IMR-90 (cell line): ENCODE results near the gene ST7. TPM values are rescaled to one million over a fixed set of nuclear protein-coding genes. Genes with fewer than 3 reads are reported as not detected.
A peak's percentile ranks its signal among the peaks of the same experiment; 100 is the strongest.

ENCODE experiments used
- ATAC-seq: fragments of 200-7000 bp; cut with Tn5 transposase; 2 replicates; pipeline ENCODE4 v1.9.1; 2020; ENCODE audit warnings: low read depth, mild to moderate bottlenecking, moderate library complexity
- BruUV-seq: library from RNA; stranded (reverse); fragments of 400-500 nt; replicated peaks from 2 replicates; lab custom pipeline; 2021; lab: Mats Ljungman, UMichigan
- CTCF ChIA-PET: fragments of 300-600 bp; formaldehyde crosslinking; extraction: SDS; loops from one replicate; lab custom pipeline; 2021; ENCODE audit warnings: antibody characterized with exemption; lab: Yijun Ruan, JAX
- POLR2A ChIA-PET: fragments of 300-600 bp; sonication (Branson Sonifier 250); formaldehyde crosslinking; loops from one replicate; lab custom pipeline; 2022; ENCODE audit warnings: antibody characterized with exemption; ENCODE audit not compliant: unreplicated experiment; lab: Charles Lee
- DNase-seq: peaks from one replicate; pipeline ENCODE4 v3.0.0; 2013
- H2AFZ ChIP-seq: replicated peaks from 2 replicates; pipeline ENCODE3; 2013; ENCODE audit warnings: low read length, mild to moderate bottlenecking; ENCODE audit not compliant: poor library complexity
- H2AK5ac ChIP-seq: 2 replicates; pipeline ENCODE4 v1.6.1; 2013; ENCODE audit warnings: low read depth, low read length, inconsistent platforms
- H2AK9ac ChIP-seq: replicated peaks from 2 replicates; pipeline ENCODE3; 2013; ENCODE audit warnings: mild to moderate bottlenecking, low read depth, low read length, moderate library complexity; ENCODE audit not compliant: poor library complexity
- H2BK120ac ChIP-seq: 2 replicates; pipeline ENCODE4 v1.6.1; 2013; ENCODE audit warnings: low read depth, low read length, inconsistent platforms
- H2BK15ac ChIP-seq: 3 replicates; pipeline ENCODE4 v1.6.1; 2013; ENCODE audit warnings: low read depth, low read length, inconsistent platforms
- H2BK20ac ChIP-seq: 2 replicates; pipeline ENCODE4 v1.6.1; 2013; ENCODE audit warnings: low read depth, mild to moderate bottlenecking, inconsistent platforms, low read length, moderate library complexity
- H2BK5ac ChIP-seq: 2 replicates; pipeline ENCODE4 v1.6.1; 2013; ENCODE audit warnings: mild to moderate bottlenecking, low read depth, low read length, inconsistent platforms; ENCODE audit not compliant: poor library complexity, severe bottlenecking
- H3K14ac ChIP-seq: replicated peaks from 2 replicates; pipeline ENCODE4 v1.6.1; 2013; ENCODE audit warnings: low read depth, low read length, inconsistent platforms
- H3K18ac ChIP-seq: 2 replicates; pipeline ENCODE4 v1.6.1; 2013; ENCODE audit warnings: low read depth, low read length, control low read depth
- H3K23ac ChIP-seq: 2 replicates; pipeline ENCODE4 v1.6.1; 2013; ENCODE audit warnings: low read depth, low read length, inconsistent platforms
- H3K27ac ChIP-seq: 2 replicates; pipeline ENCODE4 v1.5.1; 2013; ENCODE audit warnings: mild to moderate bottlenecking, control low read depth, low read length; ENCODE audit not compliant: insufficient read depth
- H3K27me3 ChIP-seq: 2 replicates; pipeline ENCODE4 v1.6.1; 2013; ENCODE audit warnings: low read length; ENCODE audit not compliant: control insufficient read depth, insufficient read depth
- H3K36me3 ChIP-seq: 2 replicates; pipeline ENCODE4 v1.6.1; 2013; ENCODE audit warnings: low read length, mixed read lengths; ENCODE audit not compliant: control insufficient read depth, insufficient read depth
- H3K4ac ChIP-seq: 2 replicates; pipeline ENCODE4 v1.6.1; 2013; ENCODE audit warnings: low read depth, low read length, inconsistent platforms
- H3K4me1 ChIP-seq: 2 replicates; pipeline ENCODE4 v1.6.1; 2013; ENCODE audit warnings: low read length, mixed read lengths; ENCODE audit not compliant: control insufficient read depth, insufficient read depth
- H3K4me2 ChIP-seq: 2 replicates; pipeline ENCODE4 v1.6.1; 2013; ENCODE audit warnings: low read depth, mild to moderate bottlenecking, control low read depth, low read length, moderate library complexity
- H3K4me3 ChIP-seq: 2 replicates; pipeline ENCODE4 v1.5.1; 2013; ENCODE audit warnings: low read depth, mild to moderate bottlenecking, control low read depth, low read length, moderate library complexity; ENCODE audit not compliant: insufficient read depth
- H3K56ac ChIP-seq: 2 replicates; pipeline ENCODE4 v1.6.1; 2013; ENCODE audit warnings: low read length, inconsistent platforms; ENCODE audit not compliant: insufficient read depth; ENCODE audit errors: extremely low read depth
- H3K79me1 ChIP-seq, 2 experiments: 2 replicates each; pipeline ENCODE4 v1.6.1; 2013; ENCODE audit warnings: low read length in 2 of 2, inconsistent platforms in 1 of 2, low read depth in 1 of 2
- H3K9ac ChIP-seq: 2 replicates; pipeline ENCODE4 v1.6.1; 2013; ENCODE audit warnings: low read depth, low read length, control low read depth
- H3K9me1 ChIP-seq: 2 replicates; pipeline ENCODE4 v1.6.1; 2013; ENCODE audit warnings: low read length, inconsistent platforms; ENCODE audit not compliant: insufficient read depth
- H3K9me3 ChIP-seq: 2 replicates; pipeline ENCODE4 v1.6.1; 2013; ENCODE audit warnings: low read length; ENCODE audit not compliant: control insufficient read depth, insufficient read depth
- H4K20me1 ChIP-seq: 2 replicates; pipeline ENCODE4 v1.6.1; 2013; ENCODE audit warnings: low read length, inconsistent platforms; ENCODE audit not compliant: insufficient read depth
- H4K5ac ChIP-seq: 2 replicates; pipeline ENCODE4 v1.6.1; 2013; ENCODE audit warnings: mild to moderate bottlenecking, low read depth, low read length, control low read depth
- H4K8ac ChIP-seq, 2 experiments: 2 replicates each; pipeline ENCODE4 v1.6.1; 2013; ENCODE audit warnings: low read depth in 2 of 2, low read length in 2 of 2, control low read depth in 1 of 2, inconsistent platforms in 1 of 2
- H4K91ac ChIP-seq: 2 replicates; pipeline ENCODE4 v1.6.1; 2013; ENCODE audit warnings: low read depth, low read length, inconsistent platforms; ENCODE audit not compliant: insufficient read depth
- BHLHE40 ChIP-seq: fragments of 150-350 bp; IDR thresholded peaks from 2 replicates; pipeline ENCODE4 v1.6.1; 2016; ENCODE audit warnings: mild to moderate bottlenecking, low read depth, low read length
- CHD1 ChIP-seq: IDR thresholded peaks from 2 replicates; pipeline ENCODE4 v1.6.1; 2012; ENCODE audit warnings: low read depth, low read length, improper control_type of control experiment
- FOS ChIP-seq: fragments of 150-350 bp; IDR thresholded peaks from 2 replicates; pipeline ENCODE4 v1.6.1; 2016; ENCODE audit warnings: low read depth, low read length
- MAFK ChIP-seq: IDR thresholded peaks from 2 replicates; pipeline ENCODE4 v1.6.1; 2012; ENCODE audit warnings: low read depth, low read length, improper control_type of control experiment
- MAZ ChIP-seq: IDR thresholded peaks from 2 replicates; pipeline ENCODE4 v1.6.1; 2012; ENCODE audit warnings: low read depth, mild to moderate bottlenecking, low read length, improper control_type of control experiment, moderate library complexity, borderline replicate concordance
- MXI1 ChIP-seq: IDR thresholded peaks from 2 replicates; pipeline ENCODE4 v1.6.1; 2012; ENCODE audit warnings: low read depth, mild to moderate bottlenecking, low read length, moderate library complexity, borderline replicate concordance
- RAD21 ChIP-seq: IDR thresholded peaks from 2 replicates; pipeline ENCODE4 v1.6.1; 2012; ENCODE audit warnings: low read length, improper control_type of control experiment
- RCOR1 ChIP-seq: IDR thresholded peaks from 2 replicates; pipeline ENCODE4 v1.6.1; 2012; ENCODE audit warnings: mild to moderate bottlenecking, low read length, improper control_type of control experiment; ENCODE audit not compliant: insufficient replicate concordance
- SMC3 ChIP-seq: fragments of 150-350 bp; IDR thresholded peaks from 2 replicates; pipeline ENCODE4 v1.6.1; 2016; ENCODE audit warnings: low read depth, mild to moderate bottlenecking, antibody characterized with exemption, low read length, moderate library complexity
- WGBS, 2 experiments: methylation state at CpG; one replicate each; pipeline versions ENCODE4 v1.1.5 to v1.1.7; 2013; ENCODE audit warnings: missing lambda C conversion rate in 2 of 2; ENCODE audit not compliant: insufficient read length in 1 of 2; ENCODE audit errors: extremely low coverage in 2 of 2; 5-methylcytosine and 5-hydroxymethylcytosine counted together
- dilution Hi-C: fragments of 300-500 bp; cut with HindIII; formaldehyde crosslinking; loops from one replicate; pipeline ENCODE4 v1.14.3; 2018; ENCODE audit warnings: low sequenced_read_pairs; ENCODE audit not compliant: unreplicated experiment
- in situ Hi-C: fragments of 300-500 bp; cut with MboI; formaldehyde crosslinking; loops from 3 replicates; pipeline ENCODE4 v1.14.3; 2019; ENCODE audit warnings: low sequenced_read_pairs, inconsistent platforms, mixed read lengths
- intact Hi-C: fragments of 100-400 bp; cut with micrococcal nuclease; formaldehyde crosslinking; loops from 2 replicates; pipeline ENCODE4 v1.10.0; 2022
- polyA plus RNA-seq, 3 experiments: library from polyadenylated mRNA; depleted of rRNA; stranded (reverse); fragments of >200 nt; gene quantifications; 2 replicates each; pipeline ENCODE4 v1.2.3, GENCODE V29; 2012; ENCODE audit warnings: low replicate concordance in 1 of 3
- total RNA-seq: library from RNA; depleted of rRNA; stranded (reverse); fragments of >200 nt; gene quantifications from 2 replicates; pipeline ENCODE4 v1.2.3, GENCODE V29; 2012
- TF ChIP-seq, protein P1 (sequence below): fragments of 150-350 bp; IDR thresholded peaks from 2 replicates; pipeline ENCODE4 v1.6.1; 2016; ENCODE audit warnings: low read depth, mild to moderate bottlenecking, low read length, moderate library complexity, borderline replicate concordance
- TF ChIP-seq, protein P2 (sequence below): conservative IDR thresholded peaks from 2 replicates; pipeline ENCODE4 v1.5.1; 2012; ENCODE audit warnings: mild to moderate bottlenecking, low read depth, low read length, improper control_type of control experiment
- TF ChIP-seq, protein P3 (sequence below): fragments of 150-350 bp; IDR thresholded peaks from 2 replicates; pipeline ENCODE4 v1.6.1; 2017; ENCODE audit warnings: mild to moderate bottlenecking, antibody characterized with exemption, low read length, low read depth

The ST7 gene
- total and polyA plus RNA-seq, 2 of the 4 experiments (the other 2 are of a cell fraction), result 18.6 to 26.0 TPM

DNA sequence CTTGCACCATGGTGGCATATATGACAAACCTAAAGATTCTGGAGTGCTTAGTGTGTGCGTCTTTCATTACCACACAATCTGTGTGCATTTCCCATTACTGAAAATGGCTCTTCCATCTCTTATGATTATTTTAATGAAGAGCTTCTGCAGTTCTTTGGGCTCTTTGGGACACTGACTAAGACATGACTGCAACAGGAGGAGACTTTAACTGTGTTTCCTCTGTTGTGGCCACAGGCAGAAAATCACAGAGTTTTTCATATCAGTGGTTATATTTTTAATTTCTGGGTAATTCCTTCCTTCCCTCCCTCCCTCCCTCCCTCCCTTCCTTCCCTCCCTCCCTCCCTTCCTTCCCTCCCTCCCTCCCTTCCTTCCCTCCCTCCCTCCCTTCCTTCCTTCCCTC, 311.4 kb downstream of the ST7 start:
- H2BK120ac ChIP-seq, result peak overlapping the region; percentile 28; the same call in 1 of the 2 replicates
- no peak overlapping the region for H4K8ac ChIP-seq
- no peak overlapping the region for H3K9ac ChIP-seq
- TF ChIP-seq FOS (no peak), CHD1 (no peak), MAFK (no peak), MXI1 (no peak), RAD21 (no peak), SMC3 (no peak), BHLHE40 (no peak), MAZ (no peak), RCOR1 (no peak)
- TF ChIP-seq, protein P1, sequence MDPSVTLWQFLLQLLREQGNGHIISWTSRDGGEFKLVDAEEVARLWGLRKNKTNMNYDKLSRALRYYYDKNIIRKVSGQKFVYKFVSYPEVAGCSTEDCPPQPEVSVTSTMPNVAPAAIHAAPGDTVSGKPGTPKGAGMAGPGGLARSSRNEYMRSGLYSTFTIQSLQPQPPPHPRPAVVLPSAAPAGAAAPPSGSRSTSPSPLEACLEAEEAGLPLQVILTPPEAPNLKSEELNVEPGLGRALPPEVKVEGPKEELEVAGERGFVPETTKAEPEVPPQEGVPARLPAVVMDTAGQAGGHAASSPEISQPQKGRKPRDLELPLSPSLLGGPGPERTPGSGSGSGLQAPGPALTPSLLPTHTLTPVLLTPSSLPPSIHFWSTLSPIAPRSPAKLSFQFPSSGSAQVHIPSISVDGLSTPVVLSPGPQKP, result no peak
- TF ChIP-seq, protein P2, sequence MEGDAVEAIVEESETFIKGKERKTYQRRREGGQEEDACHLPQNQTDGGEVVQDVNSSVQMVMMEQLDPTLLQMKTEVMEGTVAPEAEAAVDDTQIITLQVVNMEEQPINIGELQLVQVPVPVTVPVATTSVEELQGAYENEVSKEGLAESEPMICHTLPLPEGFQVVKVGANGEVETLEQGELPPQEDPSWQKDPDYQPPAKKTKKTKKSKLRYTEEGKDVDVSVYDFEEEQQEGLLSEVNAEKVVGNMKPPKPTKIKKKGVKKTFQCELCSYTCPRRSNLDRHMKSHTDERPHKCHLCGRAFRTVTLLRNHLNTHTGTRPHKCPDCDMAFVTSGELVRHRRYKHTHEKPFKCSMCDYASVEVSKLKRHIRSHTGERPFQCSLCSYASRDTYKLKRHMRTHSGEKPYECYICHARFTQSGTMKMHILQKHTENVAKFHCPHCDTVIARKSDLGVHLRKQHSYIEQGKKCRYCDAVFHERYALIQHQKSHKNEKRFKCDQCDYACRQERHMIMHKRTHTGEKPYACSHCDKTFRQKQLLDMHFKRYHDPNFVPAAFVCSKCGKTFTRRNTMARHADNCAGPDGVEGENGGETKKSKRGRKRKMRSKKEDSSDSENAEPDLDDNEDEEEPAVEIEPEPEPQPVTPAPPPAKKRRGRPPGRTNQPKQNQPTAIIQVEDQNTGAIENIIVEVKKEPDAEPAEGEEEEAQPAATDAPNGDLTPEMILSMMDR, result no peak
- TF ChIP-seq, protein P3, sequence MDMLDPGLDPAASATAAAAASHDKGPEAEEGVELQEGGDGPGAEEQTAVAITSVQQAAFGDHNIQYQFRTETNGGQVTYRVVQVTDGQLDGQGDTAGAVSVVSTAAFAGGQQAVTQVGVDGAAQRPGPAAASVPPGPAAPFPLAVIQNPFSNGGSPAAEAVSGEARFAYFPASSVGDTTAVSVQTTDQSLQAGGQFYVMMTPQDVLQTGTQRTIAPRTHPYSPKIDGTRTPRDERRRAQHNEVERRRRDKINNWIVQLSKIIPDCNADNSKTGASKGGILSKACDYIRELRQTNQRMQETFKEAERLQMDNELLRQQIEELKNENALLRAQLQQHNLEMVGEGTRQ, result no peak
- no peaks in the 10 kb centered on the region for H3K79me1 ChIP-seq
- H3K4me3 ChIP-seq, result no peak overlapping the region
- no TSS peak for BruUV-seq
- no peaks in the 10 kb centered on the region for H3K27me3 ChIP-seq
- no peak overlapping the region for H2AK5ac ChIP-seq
- in situ Hi-C loops (no loop called here), intact Hi-C loops (loop anchor here (5.0 kb wide), 1 partner anchor 37 kb away; no protein-coding TSS in a partner anchor), dilution Hi-C loops (no loop called here)
- H3K23ac ChIP-seq, result no peak overlapping the region
- POLR2A ChIA-PET, result no interaction called here
- H4K5ac ChIP-seq, result 0 out of 2 replicates have a peak overlapping the region, but pooled peaks have one; percentile 46
- H3K18ac ChIP-seq, result peak overlapping the region; percentile 73; the same call in 1 of the 2 replicates
- no peak overlapping the region for H2AFZ ChIP-seq
- no peak overlapping the region for H3K56ac ChIP-seq
- no peak overlapping the region for H2AK9ac ChIP-seq
- H3K4me2 ChIP-seq, result no peak overlapping the region
- no peaks in the 10 kb centered on the region for H3K36me3 ChIP-seq
- H3K27ac ChIP-seq, result no peak overlapping the region
- WGBS, 2 experiments, result no CpG with 5 or more reads among the region's 1 CpG
- no peak overlapping the region for H3K4ac ChIP-seq
- ATAC-seq (no peak), DNase-seq (no peak)
- peaks cover 4% of the 10 kb centered on the region for H3K4me1 ChIP-seq
- CTCF ChIA-PET, result no interaction called here
- no peak overlapping the region for H3K14ac ChIP-seq
- no peaks in the 10 kb centered on the region for H4K20me1 ChIP-seq
- no peak overlapping the region for H2BK15ac ChIP-seq
- peaks cover 3% of the 10 kb centered on the region; the same call in 1 of the 2 replicates for H3K9me3 ChIP-seq
- H4K91ac ChIP-seq, result peak overlapping the region; percentile 24; the same call in 1 of the 2 replicates
- no peaks in the 10 kb centered on the region for H3K9me1 ChIP-seq
- no peak overlapping the region for H2BK5ac ChIP-seq
- H2BK20ac ChIP-seq, result peak overlapping the region; percentile 22; the same call in 1 of the 2 replicates
